Activated CD8-positive, alpha-beta T cell treated with anti-CD3 and anti-CD28 coated beads, Interleukin-2, amount 10 ng/mL, durations not matched to agents 7 days and 5 days (primary cell): Measurements from ENCODE around the gene DTNBP1. TPM values are rescaled to one million over a fixed set of nuclear protein-coding genes. Genes with fewer than 3 reads are reported as not detected.
"Not testable (repeated sequence)": the region's sequence is repeated elsewhere in the genome, so short reads cannot be mapped to it uniquely, and the experiment has no call there.

ENCODE experiments used
- ATAC-seq: fragments of 150-1000 bp; cut with Tn5 transposase; one replicate; pipeline ENCODE4 v1.10.0; 2021; ENCODE audit warnings: moderate library complexity
- CTCF ChIA-PET: fragments of 350-600 bp; sonication (Branson Sonifier 250); formaldehyde crosslinking; loops from one replicate; lab custom pipeline; 2021; ENCODE audit warnings: antibody characterized with exemption; lab: Charles Lee
- POLR2A ChIA-PET: fragments of 350-600 bp; sonication (Branson Sonifier 250); formaldehyde crosslinking; loops from one replicate; lab custom pipeline; 2021; ENCODE audit warnings: antibody characterized with exemption; lab: Charles Lee
- DNase-seq: peaks from one replicate; pipeline ENCODE4 v3.0.0-alpha.2; 2020
- H3K27ac Mint-ChIP-seq: one replicate; pipeline ENCODE4 v1.8.0; 2021; ENCODE audit warnings: mild to moderate bottlenecking, mixed read lengths
- H3K27me3 Mint-ChIP-seq: one replicate; pipeline ENCODE4 v1.8.0; 2021; ENCODE audit warnings: low read depth, mixed read lengths
- H3K36me3 Mint-ChIP-seq: one replicate; pipeline ENCODE4 v1.8.0; 2021; ENCODE audit warnings: low read depth, mixed read lengths
- H3K4me1 Mint-ChIP-seq: one replicate; pipeline ENCODE4 v1.8.0; 2021; ENCODE audit warnings: low read depth, mixed read lengths
- H3K4me3 Mint-ChIP-seq: one replicate; pipeline ENCODE4 v1.8.0; 2021; ENCODE audit warnings: mild to moderate bottlenecking, mixed read lengths
- H3K9me3 Mint-ChIP-seq: one replicate; pipeline ENCODE4 v1.8.0; 2022; ENCODE audit warnings: mixed read lengths; ENCODE audit not compliant: insufficient read depth
- total RNA-seq, 2 experiments: library from RNA; stranded (reverse); gene quantifications; one replicate each; pipeline ENCODE4 v1.2.3, GENCODE V29; 2021

The DTNBP1 gene
- total RNA-seq, 2 experiments from 2014 or later = 17.7 to 19.0 TPM

GRCh38 chr6:15682965-15683822 lies 20.4 kb upstream of the DTNBP1 start:
- ATAC-seq (no peak), DNase-seq (no peak)
- Mint-ChIP-seq H3K4me3 (no peak overlapping the region), H3K4me1 (no peaks in the 10 kb centered on the region), H3K27ac (no peak overlapping the region), H3K9me3 (no peaks in the 10 kb centered on the region), H3K27me3 (peaks cover 23% of the 10 kb centered on the region), H3K36me3 (no peaks in the 10 kb centered on the region)
- CTCF ChIA-PET = interaction anchor here (1.1 to 1.2 kb wide), 3 partner anchors 8 to 523 kb away, joined by 3 to 5 read pairs (median 4); no protein-coding TSS in a partner anchor
- POLR2A ChIA-PET = no interaction called here

DNA sequence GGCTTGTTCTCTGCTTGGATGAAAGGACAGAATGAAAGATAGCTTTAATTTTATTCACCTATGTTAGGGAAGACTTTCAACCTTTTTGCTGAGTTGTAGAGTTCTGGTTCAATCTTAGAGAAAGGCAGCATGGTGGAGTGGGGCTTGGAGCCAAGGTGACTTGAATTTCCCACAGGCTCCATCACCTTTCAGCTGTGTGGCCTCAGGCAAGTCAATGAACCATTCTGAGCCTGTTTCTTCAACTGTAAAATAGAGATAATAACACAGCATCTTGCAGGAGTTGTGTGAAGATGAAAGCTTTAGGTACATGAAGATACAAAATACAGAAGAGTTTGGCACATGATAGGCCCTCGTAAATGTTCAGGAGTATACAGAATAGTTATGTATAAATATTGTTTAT lies 19.1 kb upstream of the DTNBP1 start:
- no peak for ATAC-seq
- no peak overlapping the region for H3K4me3 Mint-ChIP-seq

DNA sequence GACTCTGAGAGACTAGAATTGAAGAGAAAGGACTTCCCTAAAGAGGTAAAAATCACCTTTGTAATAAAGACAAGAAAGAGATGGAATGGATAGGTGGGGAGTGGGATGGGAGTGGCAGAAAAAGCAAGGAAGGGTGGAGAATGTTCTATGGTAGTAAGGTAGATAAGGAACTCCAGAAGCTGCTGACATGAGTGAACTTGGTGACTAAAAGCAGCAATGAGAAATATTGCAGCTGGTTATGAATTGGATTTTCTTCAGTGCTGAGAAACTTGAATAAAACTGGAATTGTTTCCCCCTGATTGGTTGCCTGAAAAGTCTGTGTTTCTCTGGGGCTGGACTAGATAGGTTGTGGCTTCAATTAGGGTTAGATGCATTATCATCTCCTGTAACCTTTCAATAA lies 15.7 kb upstream of the DTNBP1 start:
- ChIA-PET POLR2A (no interaction called here), CTCF (no interaction called here)
- H3K4me1 Mint-ChIP-seq = no peaks in the 10 kb centered on the region
- H3K9me3 Mint-ChIP-seq = no peaks in the 10 kb centered on the region
- DNase-seq = no peak
- no peaks in the 10 kb centered on the region for H3K36me3 Mint-ChIP-seq
- no peak for ATAC-seq
- H3K27me3 Mint-ChIP-seq = peaks cover 34% of the 10 kb centered on the region
- H3K4me3 Mint-ChIP-seq = no peak overlapping the region
- no peak overlapping the region for H3K27ac Mint-ChIP-seq

More for the DNA sequence above, 19.1 kb upstream of the DTNBP1 start:
- no peak overlapping the region for H3K27ac Mint-ChIP-seq
- H3K4me1 Mint-ChIP-seq = no peaks in the 10 kb centered on the region
- CTCF ChIA-PET = interaction anchor here (1.2 kb wide), 1 partner anchor 501 kb away, joined by 3 read pairs; no protein-coding TSS in a partner anchor
- H3K27me3 Mint-ChIP-seq = peaks cover 28% of the 10 kb centered on the region
- no peak for DNase-seq
- H3K36me3 Mint-ChIP-seq = no peaks in the 10 kb centered on the region
- H3K9me3 Mint-ChIP-seq = no peaks in the 10 kb centered on the region
- POLR2A ChIA-PET = no interaction called here

DNA sequence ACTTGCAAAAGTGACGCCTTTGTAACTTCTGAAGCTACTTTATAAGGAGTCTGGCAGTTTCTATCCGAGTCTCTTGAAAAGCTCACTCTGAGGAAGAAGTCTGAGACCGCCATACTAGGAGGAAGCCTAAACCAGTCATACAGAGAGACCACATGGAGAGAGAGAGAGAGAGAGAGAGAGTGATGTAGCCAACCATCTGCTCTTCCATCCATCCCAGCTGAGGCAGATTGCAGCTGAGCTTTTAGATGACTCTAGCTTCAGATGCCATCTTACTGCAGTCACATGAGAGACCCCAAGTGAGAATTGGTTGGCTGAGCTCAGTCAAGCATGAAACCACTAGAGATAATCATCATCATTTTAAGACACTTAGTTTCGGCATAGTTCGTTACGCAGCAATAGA lies 15.0 kb upstream of the DTNBP1 start:
- Mint-ChIP-seq H3K36me3 (no peaks in the 10 kb centered on the region), H3K27ac (no peak overlapping the region), H3K27me3 (peaks cover 31% of the 10 kb centered on the region), H3K9me3 (no peaks in the 10 kb centered on the region), H3K4me1 (no peaks in the 10 kb centered on the region), H3K4me3 (no peak overlapping the region)
- DNase-seq (no peak), ATAC-seq (no peak)
- ChIA-PET CTCF (no interaction called here), POLR2A (no interaction called here)

GRCh38 chr6:15675536-15676220 lies 12.8 kb upstream of the DTNBP1 start:
- no peaks in the 10 kb centered on the region for H3K9me3 Mint-ChIP-seq
- H3K27me3 Mint-ChIP-seq = peaks cover 29% of the 10 kb centered on the region
- H3K4me3 Mint-ChIP-seq = no peak overlapping the region
- no peak overlapping the region for H3K27ac Mint-ChIP-seq
- ChIA-PET POLR2A (no interaction called here), CTCF (no interaction called here)
- DNase-seq (no peak), ATAC-seq (no peak)
- H3K36me3 Mint-ChIP-seq = no peaks in the 10 kb centered on the region
- H3K4me1 Mint-ChIP-seq = no peaks in the 10 kb centered on the region

GRCh38 chr6:15674690-15675386 lies 12.0 kb upstream of the DTNBP1 start:
- no peak overlapping the region for H3K27ac Mint-ChIP-seq
- POLR2A ChIA-PET = no interaction called here
- H3K36me3 Mint-ChIP-seq = no peaks in the 10 kb centered on the region
- H3K4me1 Mint-ChIP-seq = no peaks in the 10 kb centered on the region
- H3K27me3 Mint-ChIP-seq = peaks cover 36% of the 10 kb centered on the region
- ATAC-seq (no peak), DNase-seq (no peak)
- no peaks in the 10 kb centered on the region for H3K9me3 Mint-ChIP-seq
- CTCF ChIA-PET = no interaction called here
- H3K4me3 Mint-ChIP-seq = no peak overlapping the region

DNA sequence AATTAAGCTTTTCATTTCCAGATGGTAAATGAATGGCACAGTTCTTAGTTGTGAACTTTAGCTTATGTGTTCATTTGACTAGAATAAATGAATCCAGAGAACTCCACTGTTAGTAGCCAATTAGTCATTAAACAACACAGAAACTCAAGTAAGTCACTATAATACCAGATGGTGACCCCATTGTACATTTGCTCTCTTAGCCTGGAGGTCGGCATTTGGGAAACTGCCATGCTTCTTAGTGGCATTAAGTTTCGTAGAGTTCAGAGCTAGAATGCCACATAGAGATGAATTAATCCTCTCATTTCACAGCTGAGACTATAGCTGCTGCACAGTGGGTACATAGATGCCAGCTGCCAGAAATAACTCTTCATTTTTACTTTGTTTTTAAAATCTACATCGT lies 10.8 kb upstream of the DTNBP1 start:
- no peaks in the 10 kb centered on the region for H3K36me3 Mint-ChIP-seq
- no peaks in the 10 kb centered on the region for H3K9me3 Mint-ChIP-seq
- H3K4me1 Mint-ChIP-seq = no peaks in the 10 kb centered on the region
- peaks cover 39% of the 10 kb centered on the region for H3K27me3 Mint-ChIP-seq
- no peak overlapping the region for H3K27ac Mint-ChIP-seq
- H3K4me3 Mint-ChIP-seq = no peak overlapping the region
- ATAC-seq = no peak
- CTCF ChIA-PET = interaction anchor here (1.6 kb wide), 1 partner anchor 11 kb away, joined by 5 read pairs; the partner anchor contains the start of gene DTNBP1
- POLR2A ChIA-PET = no interaction called here
- DNase-seq = no peak

DNA sequence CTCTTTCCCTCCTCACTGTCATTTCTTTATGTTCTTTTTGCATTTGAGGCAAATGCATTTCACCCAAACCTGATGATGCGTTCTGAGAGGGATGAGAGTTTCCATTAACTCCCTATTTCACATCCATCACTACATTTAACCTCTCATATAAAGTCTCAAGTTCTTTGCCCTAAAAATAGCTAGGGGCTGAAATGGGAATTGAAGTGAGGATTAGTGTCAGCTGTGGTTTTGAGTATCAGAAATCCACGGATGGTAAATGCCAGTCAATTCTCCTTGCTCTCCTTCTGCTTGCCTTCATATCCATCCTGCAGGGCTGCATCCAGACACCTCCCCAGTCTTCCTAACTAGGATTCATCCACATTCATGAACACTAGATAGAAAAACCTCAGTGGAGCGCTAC lies 10.0 kb upstream of the DTNBP1 start:
- ChIA-PET CTCF (interaction anchor here (1.6 kb wide), 1 partner anchor 10 kb away, joined by 5 read pairs; the partner anchor contains the start of gene DTNBP1), POLR2A (no interaction called here)
- ATAC-seq (no peak), DNase-seq (no peak)
- Mint-ChIP-seq H3K4me3 (no peak overlapping the region), H3K9me3 (no peaks in the 10 kb centered on the region), H3K4me1 (peaks cover 2% of the 10 kb centered on the region), H3K36me3 (no peaks in the 10 kb centered on the region), H3K27me3 (peaks cover 32% of the 10 kb centered on the region), H3K27ac (no peak overlapping the region)

DNA sequence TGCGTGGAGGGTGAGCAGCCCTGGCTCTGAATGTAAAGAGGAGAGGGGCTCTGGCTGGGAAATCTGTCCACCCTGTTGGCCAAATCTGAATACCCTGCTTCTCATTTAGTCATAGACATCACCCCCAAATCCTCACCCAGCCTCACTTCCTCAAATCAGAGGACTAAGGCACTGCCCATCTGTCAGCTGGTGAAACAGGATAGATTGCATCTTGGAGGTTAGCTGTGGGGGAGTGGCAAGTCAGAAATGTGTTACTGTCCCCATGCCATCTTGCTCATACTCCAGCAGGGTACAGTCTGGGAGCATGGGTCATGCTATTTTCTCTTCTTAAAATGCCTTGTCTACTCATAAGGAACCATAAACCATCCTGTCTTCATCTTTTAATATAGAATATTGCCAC lies 9.5 kb upstream of the DTNBP1 start:
- Mint-ChIP-seq H3K4me1 (peaks cover 2% of the 10 kb centered on the region), H3K27me3 (peaks cover 32% of the 10 kb centered on the region), H3K9me3 (no peaks in the 10 kb centered on the region), H3K4me3 (no peak overlapping the region), H3K36me3 (no peaks in the 10 kb centered on the region), H3K27ac (no peak overlapping the region)
- CTCF ChIA-PET = no interaction called here
- POLR2A ChIA-PET = no interaction called here
- ATAC-seq = no peak
- no peak for DNase-seq

GRCh38 chr6:15668918-15669317 lies 6.1 kb upstream of the DTNBP1 start:
- Mint-ChIP-seq H3K27ac (no peak overlapping the region), H3K36me3 (no peaks in the 10 kb centered on the region), H3K27me3 (peaks cover 29% of the 10 kb centered on the region), H3K9me3 (no peaks in the 10 kb centered on the region), H3K4me3 (no peak overlapping the region), H3K4me1 (peaks cover 2% of the 10 kb centered on the region)
- ChIA-PET POLR2A (no interaction called here), CTCF (interaction anchor here (0.9 kb wide), 2 partner anchors 9 to 514 kb away, joined by 3 to 4 read pairs; no protein-coding TSS in a partner anchor)
- ATAC-seq (no peak), DNase-seq (no peak)

- POLR2A ChIA-PET, H3K9me3 Mint-ChIP-seq, DNase-seq, ATAC-seq, CTCF ChIA-PET, H3K27ac Mint-ChIP-seq, H3K4me3 Mint-ChIP-seq, H3K36me3 Mint-ChIP-seq: not testable (repeated sequence)
- Mint-ChIP-seq H3K4me1 (peaks cover 15% of the 10 kb centered on the region), H3K27me3 (peaks cover 33% of the 10 kb centered on the region)
These were observed 4.1 kb upstream of the DTNBP1 start for GRCh38 chr6:15666896-15667295.
